Liver (tissue), 9 donors: Measurements from ENCODE around the gene IGF2BP1. TPM values are rescaled to one million over a fixed set of nuclear protein-coding genes. Genes with fewer than 3 reads are reported as not detected.

Source experiments
- DNase-seq: peaks from one replicate; pipeline ENCODE4 v3.0.0-alpha.2; 2017; ENCODE audit warnings: low spot score
- H3K27ac ChIP-seq, 2 donors: one replicate each; pipeline ENCODE4 v1.7.0; 2013; ENCODE audit warnings: inconsistent platforms in 2 of 2, low read length in 2 of 2, control low read depth in 1 of 2, low read depth in 1 of 2, mild to moderate bottlenecking in 1 of 2
- H3K27me3 ChIP-seq, 4 donors: one replicate each; pipeline versions ENCODE4 v1.6.1 to v1.7.0; 2013; ENCODE audit warnings: low read length in 3 of 4, inconsistent platforms in 1 of 4, mild to moderate bottlenecking in 1 of 4, moderate library complexity in 1 of 4; ENCODE audit not compliant: control insufficient read depth in 4 of 4, insufficient read depth in 4 of 4
- H3K36me3 ChIP-seq, 4 donors: one replicate each; pipeline versions ENCODE4 v1.6.1 to v1.7.0; 2013; ENCODE audit warnings: low read length in 3 of 4, mild to moderate bottlenecking in 3 of 4, low read depth in 1 of 4, moderate library complexity in 1 of 4; ENCODE audit not compliant: control insufficient read depth in 4 of 4, insufficient read depth in 3 of 4
- H3K4me1 ChIP-seq, 4 donors: one replicate each; pipeline versions ENCODE4 v1.6.1 to v1.7.0; 2013; ENCODE audit warnings: low read length in 3 of 4, mild to moderate bottlenecking in 3 of 4, moderate library complexity in 1 of 4; ENCODE audit not compliant: control insufficient read depth in 4 of 4, insufficient read depth in 4 of 4
- H3K4me3 ChIP-seq, 3 donors: one replicate each; pipeline versions ENCODE4 v1.6.1 to v1.7.0; 2013; ENCODE audit warnings: low read length in 3 of 3, control low read depth in 1 of 3, low read depth in 1 of 3, mild to moderate bottlenecking in 1 of 3
- H3K9ac ChIP-seq, 2 donors: one replicate each; pipeline ENCODE4 v1.7.0; 2013; ENCODE audit warnings: low read length in 2 of 2, mild to moderate bottlenecking in 2 of 2, moderate library complexity in 2 of 2, control low read depth in 1 of 2, low read depth in 1 of 2
- H3K9me3 ChIP-seq, 4 donors: one replicate each; pipeline versions ENCODE4 v1.6.1 to v1.7.0; 2013; ENCODE audit warnings: low read length in 3 of 4; ENCODE audit not compliant: control insufficient read depth in 4 of 4
- EGR1 ChIP-seq, 2 donors: IDR thresholded peaks; 2 replicates each; pipeline ENCODE4 v1.6.1; 2016 to 2018; ENCODE audit warnings: antibody characterized with exemption in 2 of 2, low read depth in 2 of 2
- GABPA ChIP-seq, 2 donors: IDR thresholded peaks in 1 of 2; conservative IDR thresholded peaks in 1 of 2; 2 replicates each; pipeline ENCODE4 v1.6.1; 2016; ENCODE audit warnings: antibody characterized with exemption in 2 of 2, mild to moderate bottlenecking in 1 of 2, moderate library complexity in 1 of 2
- HNF4A ChIP-seq, 2 donors: conservative IDR thresholded peaks; 2 replicates each; pipeline ENCODE4 v1.6.1; 2016; ENCODE audit warnings: antibody characterized with exemption in 2 of 2, mild to moderate bottlenecking in 2 of 2
- HNF4G ChIP-seq: IDR thresholded peaks from 2 replicates; pipeline ENCODE4 v1.6.1; 2016; ENCODE audit warnings: antibody characterized with exemption
- JUND ChIP-seq, 2 donors: IDR thresholded peaks; 2 replicates each; pipeline ENCODE4 v1.6.1; 2016; ENCODE audit warnings: antibody characterized with exemption in 2 of 2
- MAX ChIP-seq: IDR thresholded peaks from 2 replicates; pipeline ENCODE4 v1.6.1; 2016; ENCODE audit warnings: antibody characterized with exemption
- RAD21 ChIP-seq, 2 donors: IDR thresholded peaks; 2 replicates each; pipeline ENCODE4 v1.6.1; 2016; ENCODE audit warnings: antibody characterized with exemption in 2 of 2, mild to moderate bottlenecking in 2 of 2
- RXRA ChIP-seq, 2 donors: IDR thresholded peaks; 2 replicates each; pipeline ENCODE4 v1.6.1; 2017 to 2018; ENCODE audit warnings: antibody characterized with exemption in 2 of 2, mild to moderate bottlenecking in 1 of 2
- SP1 ChIP-seq: IDR thresholded peaks from 2 replicates; pipeline ENCODE4 v1.6.1; 2018; ENCODE audit warnings: antibody characterized with exemption, mild to moderate bottlenecking
- TAF1 ChIP-seq: conservative IDR thresholded peaks from 2 replicates; pipeline ENCODE4 v1.6.1; 2016; ENCODE audit warnings: antibody characterized with exemption, mild to moderate bottlenecking
- YY1 ChIP-seq: IDR thresholded peaks from 2 replicates; pipeline ENCODE4 v1.6.1; 2016; ENCODE audit warnings: antibody characterized with exemption, mild to moderate bottlenecking
- ZBTB33 ChIP-seq: IDR thresholded peaks from 2 replicates; pipeline ENCODE4 v1.6.1; 2016; ENCODE audit warnings: antibody characterized with exemption
- WGBS: extraction: QIAGEN DNeasy Blood & Tissue Kit; methylation state at CpG from one replicate; pipeline ENCODE4 v1.1.7; 2013; 5-methylcytosine and 5-hydroxymethylcytosine counted together
- polyA plus RNA-seq, 2 donors: library from polyadenylated mRNA; stranded (reverse) in 1 of 2; unstranded in 1 of 2; fragments of 200-250 nt in 1 of 2; fragments of >200 nt in 1 of 2; fragmentation: Nextera tagmentation in 1 of 2; extraction: Ambion mirVana in 1 of 2; gene quantifications; one replicate each; pipeline versions ENCODE4 v1.2.1 to v1.2.3, GENCODE V29; 2013 to 2015
- total RNA-seq, 2 donors: library from RNA; depleted of rRNA; stranded (reverse); fragments of >200 nt; gene quantifications; one replicate each; pipeline ENCODE4 v1.2.3, GENCODE V29; 2014
- TF ChIP-seq, protein P1 (sequence below): fragments of 150-350 bp; IDR thresholded peaks from 2 replicates; pipeline ENCODE4 v1.5.1; 2017; ENCODE audit warnings: improper control_type of control experiment, low read depth, low read length; ENCODE audit not compliant: missing input control
- TF ChIP-seq, protein P2 (sequence below): IDR thresholded peaks from 2 replicates; pipeline ENCODE4 v1.6.1; 2016; ENCODE audit warnings: antibody characterized with exemption
- TF ChIP-seq, protein P3 (sequence below): IDR thresholded peaks from 2 replicates; pipeline ENCODE4 v1.6.1; 2016; ENCODE audit warnings: antibody characterized with exemption, mild to moderate bottlenecking
- donor health status: healthy.
- donor health status: healthy.
- donor health status: healthy.
- donor health status: healthy.
- donor health status: healthy.

IGF2BP1 gene
- total and polyA plus RNA-seq, 4 donors: 22.6 TPM; not detected in 3

DNA sequence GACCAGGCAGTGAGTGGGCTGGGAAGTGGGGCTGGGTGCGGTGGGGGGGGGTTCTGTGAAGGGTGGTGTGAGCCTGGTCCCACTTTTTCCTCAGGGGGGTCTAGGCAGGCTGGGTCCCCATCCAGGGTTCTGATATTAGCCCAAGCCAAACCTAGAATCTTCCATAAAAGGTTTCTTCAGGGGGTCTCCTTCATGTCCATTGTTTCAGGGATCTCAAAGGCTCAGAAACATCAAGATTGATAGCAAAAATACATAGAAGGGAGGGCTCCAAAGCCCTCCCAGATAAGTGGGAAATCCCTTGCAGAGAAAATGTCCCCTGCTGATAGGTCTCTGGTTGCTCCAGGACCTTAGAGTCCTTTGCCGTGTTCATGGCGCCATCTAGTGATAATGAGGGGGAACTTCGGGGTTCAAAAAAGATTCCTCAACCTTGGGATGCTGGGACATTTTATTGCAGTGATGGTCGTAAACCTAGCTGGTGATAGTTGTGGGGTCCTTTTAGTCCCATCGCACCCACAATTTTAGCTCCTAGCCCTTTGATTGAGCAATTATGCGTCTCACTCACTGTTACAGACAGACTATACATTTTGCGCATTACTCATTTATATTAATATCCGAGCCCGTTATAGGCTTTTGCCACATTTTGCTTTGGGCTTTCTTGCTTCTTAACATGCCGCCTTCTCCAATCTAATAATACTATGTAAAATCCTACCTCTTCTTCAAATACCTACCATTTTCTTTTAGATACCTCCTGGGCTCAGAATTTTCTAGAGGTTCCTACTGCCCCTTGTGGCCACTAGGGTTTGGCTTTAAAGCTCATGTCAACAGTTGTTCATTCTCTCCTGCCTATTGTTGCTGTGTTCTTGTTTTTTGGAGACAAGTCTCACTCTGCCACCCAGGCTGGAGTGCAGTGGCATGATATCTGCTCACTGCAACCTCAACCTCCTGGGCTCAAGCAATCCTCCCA is 35.1 kb downstream of the IGF2BP1 start:
- Histone ChIP-seq H3K9me3 (no peaks in the 10 kb centered on the region), H3K9ac (no peak overlapping the region), H3K36me3 (no peaks in the 10 kb centered on the region), H3K4me1 (peaks cover 0 to 3% (median 0%) of the 10 kb centered on the region in 4 donors), H3K4me3 (no peak overlapping the region), H3K27me3 (no peaks in the 10 kb centered on the region), H3K27ac (no peak overlapping the region)
- peak; percentile 52 for DNase-seq
- peak; percentile 15 for TF ChIP-seq YY1
- TF ChIP-seq ZBTB33: no peak
- no peak for TF ChIP-seq GABPA (IDR thresholded peaks at IDR 0.05 in 1 of 2, conservative IDR thresholded peaks at IDR 0.05 in 1 of 2)
- TF ChIP-seq, protein P1, sequence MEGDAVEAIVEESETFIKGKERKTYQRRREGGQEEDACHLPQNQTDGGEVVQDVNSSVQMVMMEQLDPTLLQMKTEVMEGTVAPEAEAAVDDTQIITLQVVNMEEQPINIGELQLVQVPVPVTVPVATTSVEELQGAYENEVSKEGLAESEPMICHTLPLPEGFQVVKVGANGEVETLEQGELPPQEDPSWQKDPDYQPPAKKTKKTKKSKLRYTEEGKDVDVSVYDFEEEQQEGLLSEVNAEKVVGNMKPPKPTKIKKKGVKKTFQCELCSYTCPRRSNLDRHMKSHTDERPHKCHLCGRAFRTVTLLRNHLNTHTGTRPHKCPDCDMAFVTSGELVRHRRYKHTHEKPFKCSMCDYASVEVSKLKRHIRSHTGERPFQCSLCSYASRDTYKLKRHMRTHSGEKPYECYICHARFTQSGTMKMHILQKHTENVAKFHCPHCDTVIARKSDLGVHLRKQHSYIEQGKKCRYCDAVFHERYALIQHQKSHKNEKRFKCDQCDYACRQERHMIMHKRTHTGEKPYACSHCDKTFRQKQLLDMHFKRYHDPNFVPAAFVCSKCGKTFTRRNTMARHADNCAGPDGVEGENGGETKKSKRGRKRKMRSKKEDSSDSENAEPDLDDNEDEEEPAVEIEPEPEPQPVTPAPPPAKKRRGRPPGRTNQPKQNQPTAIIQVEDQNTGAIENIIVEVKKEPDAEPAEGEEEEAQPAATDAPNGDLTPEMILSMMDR: peak; percentile 86
- peak; percentile 87 to 90 for TF ChIP-seq RAD21 (IDR thresholded peaks at IDR 0.05)
- WGBS: 41% methylated on average over 11 of the region's 11 CpGs

DNA sequence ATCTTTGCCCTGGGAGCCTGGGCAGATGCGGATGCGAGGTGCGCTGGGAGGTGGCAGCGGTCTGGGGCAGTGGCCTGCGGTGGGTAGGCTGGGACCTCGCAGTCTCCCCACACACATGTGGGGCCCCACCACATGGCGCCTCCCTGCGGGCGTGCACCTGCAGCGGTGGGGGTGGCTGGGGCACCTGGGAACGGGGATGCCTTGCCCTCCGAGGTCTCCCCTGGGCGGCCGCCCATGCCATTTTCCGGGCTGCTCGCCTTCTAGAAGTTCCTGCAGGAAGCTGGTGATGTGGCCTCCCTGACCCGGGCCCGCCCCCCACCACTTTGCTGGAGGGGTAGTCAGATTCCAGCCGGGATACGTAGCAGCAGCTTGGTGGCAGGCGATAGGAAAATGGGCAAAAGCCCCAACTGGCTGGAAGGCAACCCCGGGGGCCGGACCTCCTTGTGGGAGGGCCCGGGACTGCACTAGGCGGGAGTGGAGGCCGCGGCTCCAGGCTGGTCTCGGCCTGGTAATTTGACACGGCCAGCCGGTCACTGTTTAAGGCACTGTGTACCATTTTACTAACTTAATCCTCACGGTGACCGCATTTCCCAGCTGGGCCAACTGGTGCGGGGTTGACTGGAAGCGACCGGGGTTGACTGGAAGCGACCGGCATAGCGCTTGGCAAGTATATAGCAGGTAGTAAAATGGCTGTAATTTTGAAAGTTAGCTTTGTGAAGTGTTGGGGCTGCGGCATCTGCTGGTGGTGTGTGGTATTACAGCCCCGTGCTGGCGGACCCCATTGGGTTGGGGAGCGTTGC is 38.5 kb downstream of the IGF2BP1 start:
- H3K36me3 ChIP-seq: no peaks in the 10 kb centered on the region
- H3K27me3 ChIP-seq: no peaks in the 10 kb centered on the region
- DNase-seq: peak; percentile 46
- no peak overlapping the region for H3K9ac ChIP-seq
- no peaks in the 10 kb centered on the region for H3K9me3 ChIP-seq
- H3K4me3 ChIP-seq: no peak overlapping the region
- WGBS: 86% methylated on average over 42 of the region's 42 CpGs
- no peak overlapping the region for H3K27ac ChIP-seq
- H3K4me1 ChIP-seq: peaks cover 0 to 3% (median 0%) of the 10 kb centered on the region in 4 donors
- TF ChIP-seq, protein P2, sequence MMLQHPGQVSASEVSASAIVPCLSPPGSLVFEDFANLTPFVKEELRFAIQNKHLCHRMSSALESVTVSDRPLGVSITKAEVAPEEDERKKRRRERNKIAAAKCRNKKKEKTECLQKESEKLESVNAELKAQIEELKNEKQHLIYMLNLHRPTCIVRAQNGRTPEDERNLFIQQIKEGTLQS: no peak
- TF ChIP-seq ZBTB33: no peak
- TF ChIP-seq GABPA (IDR thresholded peaks at IDR 0.05 in 1 of 2, conservative IDR thresholded peaks at IDR 0.05 in 1 of 2): no peak
- TF ChIP-seq, protein P1: peak; percentile 47
- no peak for TF ChIP-seq TAF1
- no peak for TF ChIP-seq HNF4G
- TF ChIP-seq EGR1 (IDR thresholded peaks at IDR 0.05; ENCODE audit: low read depth in 2 of 2): no peak
- TF ChIP-seq, protein P3, sequence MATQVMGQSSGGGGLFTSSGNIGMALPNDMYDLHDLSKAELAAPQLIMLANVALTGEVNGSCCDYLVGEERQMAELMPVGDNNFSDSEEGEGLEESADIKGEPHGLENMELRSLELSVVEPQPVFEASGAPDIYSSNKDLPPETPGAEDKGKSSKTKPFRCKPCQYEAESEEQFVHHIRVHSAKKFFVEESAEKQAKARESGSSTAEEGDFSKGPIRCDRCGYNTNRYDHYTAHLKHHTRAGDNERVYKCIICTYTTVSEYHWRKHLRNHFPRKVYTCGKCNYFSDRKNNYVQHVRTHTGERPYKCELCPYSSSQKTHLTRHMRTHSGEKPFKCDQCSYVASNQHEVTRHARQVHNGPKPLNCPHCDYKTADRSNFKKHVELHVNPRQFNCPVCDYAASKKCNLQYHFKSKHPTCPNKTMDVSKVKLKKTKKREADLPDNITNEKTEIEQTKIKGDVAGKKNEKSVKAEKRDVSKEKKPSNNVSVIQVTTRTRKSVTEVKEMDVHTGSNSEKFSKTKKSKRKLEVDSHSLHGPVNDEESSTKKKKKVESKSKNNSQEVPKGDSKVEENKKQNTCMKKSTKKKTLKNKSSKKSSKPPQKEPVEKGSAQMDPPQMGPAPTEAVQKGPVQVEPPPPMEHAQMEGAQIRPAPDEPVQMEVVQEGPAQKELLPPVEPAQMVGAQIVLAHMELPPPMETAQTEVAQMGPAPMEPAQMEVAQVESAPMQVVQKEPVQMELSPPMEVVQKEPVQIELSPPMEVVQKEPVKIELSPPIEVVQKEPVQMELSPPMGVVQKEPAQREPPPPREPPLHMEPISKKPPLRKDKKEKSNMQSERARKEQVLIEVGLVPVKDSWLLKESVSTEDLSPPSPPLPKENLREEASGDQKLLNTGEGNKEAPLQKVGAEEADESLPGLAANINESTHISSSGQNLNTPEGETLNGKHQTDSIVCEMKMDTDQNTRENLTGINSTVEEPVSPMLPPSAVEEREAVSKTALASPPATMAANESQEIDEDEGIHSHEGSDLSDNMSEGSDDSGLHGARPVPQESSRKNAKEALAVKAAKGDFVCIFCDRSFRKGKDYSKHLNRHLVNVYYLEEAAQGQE: no peak
- TF ChIP-seq JUND (IDR thresholded peaks at IDR 0.05): no peak
- TF ChIP-seq YY1: no peak
- TF ChIP-seq SP1: no peak
- TF ChIP-seq RXRA (IDR thresholded peaks at IDR 0.05): no peak
- TF ChIP-seq RAD21 (IDR thresholded peaks at IDR 0.05): peak in 1 of 2 donors; percentile 47
- no peak for TF ChIP-seq MAX
- TF ChIP-seq HNF4A (conservative IDR thresholded peaks at IDR 0.05): no peak
